Urothelium cell line (cell line): ENCODE data around the gene TSC22D2.
A peak's percentile ranks its signal among the peaks of the same experiment; 100 is the strongest.
"Not testable (repeated sequence)": the region's sequence is repeated elsewhere in the genome, so short reads cannot be mapped to it uniquely, and the experiment has no call there.

Experiments used
- DNase-seq: peaks from one replicate; pipeline ENCODE4 v3.0.0; 2011; ENCODE audit warnings: low spot score, mixed read lengths
- FAIRE-seq: peaks from 2 replicates; lab custom pipeline; 2011; peaks lifted over from hg19 to GRCh38; lab: Jason Lieb, UNC

TSC22D2 gene

GRCh38 chr3:150446470-150446977 is 38.4 kb downstream of the TSC22D2 start:
- FAIRE-seq (no peak), DNase-seq (no peak)

- FAIRE-seq (no peak), DNase-seq (no peak)
Measured at GRCh38 chr3:150447084-150447483, 39.0 kb downstream of the TSC22D2 start.

- DNase-seq: peak; percentile 4
- no peak for FAIRE-seq
Measured at GRCh38 chr3:150447631-150448465, 39.8 kb downstream of the TSC22D2 start.

GRCh38 chr3:150449169-150449721 is 41.1 kb downstream of the TSC22D2 start:
- peak; percentile 12 for DNase-seq
- no peak for FAIRE-seq

- DNase-seq (no peak), FAIRE-seq (no peak)
Measured at GRCh38 chr3:150450916-150451315, 42.8 kb downstream of the TSC22D2 start.

GRCh38 chr3:150451329-150452048 is 43.4 kb downstream of the TSC22D2 start:
- no peak for FAIRE-seq
- no peak for DNase-seq

GRCh38 chr3:150453353-150453752 is 45.3 kb downstream of the TSC22D2 start:
- DNase-seq: no peak
- no peak for FAIRE-seq

- DNase-seq (no peak), FAIRE-seq (no peak)
Measured at GRCh38 chr3:150454085-150454484, 46.0 kb downstream of the TSC22D2 start.

GRCh38 chr3:150454622-150455021 is 46.5 kb downstream of the TSC22D2 start:
- no peak for DNase-seq
- no peak for FAIRE-seq

- no peak for DNase-seq
- FAIRE-seq: no peak
Measured at GRCh38 chr3:150455341-150455740, 47.2 kb downstream of the TSC22D2 start.

GRCh38 chr3:150458001-150458400 is 49.9 kb downstream of the TSC22D2 start:
- FAIRE-seq (no peak), DNase-seq (no peak)

GRCh38 chr3:150460484-150460883 is 52.4 kb downstream of the TSC22D2 start:
- no peak for DNase-seq
- FAIRE-seq: no peak

- DNase-seq (no peak), FAIRE-seq (no peak)
Measured at GRCh38 chr3:150461399-150461798, 53.3 kb downstream of the TSC22D2 start.

GRCh38 chr3:150462108-150462507 is 54.0 kb downstream of the TSC22D2 start:
- DNase-seq: no peak
- FAIRE-seq: no peak

- DNase-seq: no peak
- no peak for FAIRE-seq
Measured at GRCh38 chr3:150464684-150465083, 56.6 kb downstream of the TSC22D2 start.

GRCh38 chr3:150467381-150467780 is 59.3 kb downstream of the TSC22D2 start:
- DNase-seq: no peak

GRCh38 chr3:150469031-150469930 is 61.2 kb downstream of the TSC22D2 start:
- peak; percentile 80 for DNase-seq

More at GRCh38 chr3:150467381-150467780, 59.3 kb downstream of the TSC22D2 start:
- no peak for FAIRE-seq

GRCh38 chr3:150469931-150470740 is 62.0 kb downstream of the TSC22D2 start:
- DNase-seq (no peak), FAIRE-seq (no peak)

More at GRCh38 chr3:150469031-150469930, 61.2 kb downstream of the TSC22D2 start:
- no peak for FAIRE-seq

GRCh38 chr3:150472421-150472820 is 64.3 kb downstream of the TSC22D2 start:
- DNase-seq (no peak), FAIRE-seq (no peak)

GRCh38 chr3:150473161-150473560 is 65.1 kb downstream of the TSC22D2 start:
- DNase-seq, FAIRE-seq: not testable (repeated sequence)
